HG03045 (cell line): Measurements from ENCODE around the gene RBBP8NL.
"Not testable (repeated sequence)": the region's sequence is repeated elsewhere in the genome, so short reads cannot be mapped to it uniquely, and the experiment has no call there.

ENCODE experiments used
- ATAC-seq: cut with Tn5 transposase; IDR thresholded peaks from one replicate; pipeline ENCODE4 v1.9.1; 2021; ENCODE audit warnings: mild to moderate bottlenecking, moderate library complexity; ENCODE audit not compliant: unreplicated experiment

The RBBP8NL gene

DNA sequence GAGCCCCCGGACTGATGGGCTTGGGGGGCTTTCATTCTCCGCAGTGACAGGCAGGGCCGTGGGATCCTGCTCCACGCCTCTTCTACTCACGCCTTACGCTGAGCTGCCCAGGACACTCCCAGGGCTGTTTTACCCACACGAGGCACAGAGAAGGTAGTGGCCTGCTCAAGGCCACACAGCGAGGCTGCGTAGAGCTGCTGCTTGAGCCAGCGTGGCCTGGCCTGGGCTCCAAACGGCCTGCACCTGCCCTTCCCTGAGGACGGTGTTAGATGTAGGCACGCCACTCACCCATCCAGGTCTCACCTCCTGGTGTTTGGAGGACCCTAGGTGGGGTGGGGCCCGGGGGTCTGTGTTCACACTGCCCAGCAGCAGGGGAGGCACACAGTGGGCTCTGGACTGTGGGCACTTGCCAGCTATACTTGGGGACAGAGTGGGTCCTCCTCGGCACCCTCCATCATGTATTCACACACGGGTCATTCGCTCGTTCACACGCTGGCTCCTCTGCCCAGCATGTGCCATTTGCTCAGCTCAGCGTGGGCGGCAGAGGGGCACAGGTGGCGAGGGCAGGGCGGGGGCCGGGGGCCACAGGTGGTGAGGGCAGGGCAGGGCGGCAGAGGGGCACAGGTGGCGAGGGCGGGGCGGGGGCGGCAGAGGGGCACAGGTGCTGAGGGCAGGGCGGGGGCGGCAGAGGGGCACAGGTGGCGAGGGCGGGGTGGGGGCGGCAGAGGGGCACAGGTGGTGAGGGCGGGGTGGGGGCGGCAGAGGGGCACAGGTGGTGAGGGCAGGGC is 18.4 kb upstream of the RBBP8NL start:
- no peak for ATAC-seq

DNA sequence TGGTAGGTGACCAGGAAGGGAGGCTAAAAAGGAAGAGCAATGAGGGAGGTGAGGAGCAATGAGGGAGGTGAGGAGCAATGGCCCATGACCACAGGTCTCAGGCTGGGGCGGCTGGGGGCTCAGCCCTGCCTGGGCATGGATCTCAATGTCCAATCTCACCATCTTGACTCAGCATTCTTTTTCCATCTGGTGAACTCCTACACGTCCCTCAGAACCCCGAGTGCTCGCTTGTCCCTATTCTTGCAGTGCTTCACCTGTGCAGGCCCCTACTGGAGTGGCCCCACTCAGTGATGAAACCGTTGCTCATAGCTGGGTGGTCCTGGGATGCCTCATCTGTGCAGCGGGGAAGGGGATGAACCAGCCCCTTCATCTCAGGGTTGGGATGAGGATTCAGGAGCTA is 16.9 kb upstream of the RBBP8NL start:
- ATAC-seq = no peak

DNA sequence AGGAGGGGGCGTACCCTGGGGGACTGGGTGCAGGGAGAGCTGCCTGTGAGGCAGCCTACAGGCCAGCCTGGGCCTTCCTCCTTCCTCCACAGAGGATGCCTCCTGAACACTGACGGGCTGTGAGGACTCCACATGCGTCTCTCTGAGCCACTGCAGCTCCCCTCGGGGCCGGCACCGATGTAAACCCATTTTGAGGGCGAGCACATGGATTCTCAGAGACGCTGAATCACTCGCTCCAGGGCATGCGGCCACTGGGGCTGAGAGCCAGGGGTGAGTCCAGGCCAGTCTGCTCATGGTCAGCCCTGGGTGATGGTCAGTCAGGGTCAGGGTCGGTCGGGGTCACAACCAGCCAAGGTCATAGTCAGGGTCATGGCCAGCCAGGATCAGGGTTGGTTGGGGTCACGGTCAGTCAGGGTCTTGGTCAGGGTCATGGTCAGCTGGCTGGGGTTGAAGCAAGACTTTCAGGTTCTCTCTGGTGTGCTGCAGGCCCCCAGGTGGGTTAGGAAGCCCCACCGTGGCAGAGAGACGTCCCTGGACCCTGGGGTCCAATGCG is 14.7 kb upstream of the RBBP8NL start:
- ATAC-seq = no peak

DNA sequence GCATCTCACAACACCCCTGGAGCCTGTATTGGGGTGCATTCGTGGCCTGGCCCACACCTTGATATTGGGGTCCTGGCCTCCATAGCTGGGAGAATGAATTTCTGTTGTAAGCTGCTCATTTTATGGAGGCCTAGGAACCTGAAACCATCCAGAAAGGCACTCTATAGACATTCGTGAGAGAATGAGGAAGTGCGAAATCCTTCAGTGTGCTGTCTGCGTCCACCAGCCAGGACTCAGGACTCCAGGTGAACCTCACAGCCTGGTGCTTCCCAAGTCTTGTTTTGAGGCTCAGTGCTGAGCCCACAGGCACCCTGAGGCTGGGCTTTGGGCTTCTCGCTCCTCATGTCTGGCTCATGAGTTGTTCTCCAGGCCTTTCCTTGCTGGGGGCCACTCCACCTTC is 11.9 kb upstream of the RBBP8NL start:
- ATAC-seq = no peak

DNA sequence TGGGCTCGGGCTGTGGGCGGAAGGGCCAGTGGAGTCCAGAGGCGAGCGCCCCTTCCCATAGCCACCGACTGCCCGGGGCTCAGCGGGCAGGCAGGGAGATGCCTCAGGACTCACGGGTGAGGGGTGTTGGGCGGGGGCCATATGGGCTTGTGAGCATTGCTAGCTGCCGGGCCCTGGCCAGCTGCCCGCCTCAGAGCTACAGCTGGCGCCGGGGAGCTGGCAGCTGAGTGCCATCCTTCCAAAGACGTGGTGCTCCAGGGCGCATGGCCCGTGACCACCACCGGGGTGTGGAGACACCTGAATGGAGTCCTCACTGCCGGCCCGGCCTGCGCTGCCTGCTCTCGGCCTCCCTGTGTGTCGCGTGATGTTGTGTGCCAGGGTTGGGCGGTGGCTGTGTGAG is 10.6 kb upstream of the RBBP8NL start:
- ATAC-seq = no peak

DNA sequence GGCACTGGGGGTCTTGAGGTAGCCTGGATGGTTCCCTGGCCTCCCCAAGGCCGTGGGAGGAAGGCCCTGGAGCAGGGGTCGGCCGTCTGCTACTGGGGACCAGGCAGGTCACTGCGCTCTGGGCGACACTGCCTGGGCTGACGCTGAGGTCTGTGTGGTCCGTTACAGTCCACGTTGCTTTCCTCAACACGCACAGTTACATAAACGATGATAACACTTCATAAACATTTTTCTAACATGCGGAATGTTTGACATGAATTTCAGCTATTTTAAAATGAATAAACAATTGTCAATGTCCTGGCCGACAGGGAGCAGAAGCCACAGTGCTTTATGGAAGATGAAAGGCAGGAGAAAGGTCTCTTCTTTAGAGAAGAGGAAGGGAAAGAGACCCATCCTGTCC is 10.2 kb upstream of the RBBP8NL start:
- ATAC-seq = no peak

DNA sequence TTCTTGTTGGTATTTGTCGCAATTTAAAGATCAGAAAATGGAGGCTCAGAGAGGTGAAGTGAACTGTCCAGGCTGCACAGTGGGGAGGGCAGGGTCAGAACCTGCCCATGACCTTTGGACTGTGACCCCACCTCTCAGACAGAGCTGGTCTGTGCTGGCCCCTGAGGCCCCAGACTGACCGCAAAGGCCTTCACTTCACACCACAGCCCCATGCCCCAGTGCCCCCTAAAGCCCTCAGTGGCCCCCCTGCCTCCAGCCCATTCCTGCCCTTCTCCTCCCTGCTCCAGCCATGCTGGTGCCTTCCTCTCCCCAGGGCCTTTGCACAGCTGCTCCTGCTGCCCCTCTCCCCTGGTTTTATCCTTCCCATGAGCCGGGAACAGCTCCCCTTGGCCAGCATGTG is 9.4 kb upstream of the RBBP8NL start:
- ATAC-seq = no peak

DNA sequence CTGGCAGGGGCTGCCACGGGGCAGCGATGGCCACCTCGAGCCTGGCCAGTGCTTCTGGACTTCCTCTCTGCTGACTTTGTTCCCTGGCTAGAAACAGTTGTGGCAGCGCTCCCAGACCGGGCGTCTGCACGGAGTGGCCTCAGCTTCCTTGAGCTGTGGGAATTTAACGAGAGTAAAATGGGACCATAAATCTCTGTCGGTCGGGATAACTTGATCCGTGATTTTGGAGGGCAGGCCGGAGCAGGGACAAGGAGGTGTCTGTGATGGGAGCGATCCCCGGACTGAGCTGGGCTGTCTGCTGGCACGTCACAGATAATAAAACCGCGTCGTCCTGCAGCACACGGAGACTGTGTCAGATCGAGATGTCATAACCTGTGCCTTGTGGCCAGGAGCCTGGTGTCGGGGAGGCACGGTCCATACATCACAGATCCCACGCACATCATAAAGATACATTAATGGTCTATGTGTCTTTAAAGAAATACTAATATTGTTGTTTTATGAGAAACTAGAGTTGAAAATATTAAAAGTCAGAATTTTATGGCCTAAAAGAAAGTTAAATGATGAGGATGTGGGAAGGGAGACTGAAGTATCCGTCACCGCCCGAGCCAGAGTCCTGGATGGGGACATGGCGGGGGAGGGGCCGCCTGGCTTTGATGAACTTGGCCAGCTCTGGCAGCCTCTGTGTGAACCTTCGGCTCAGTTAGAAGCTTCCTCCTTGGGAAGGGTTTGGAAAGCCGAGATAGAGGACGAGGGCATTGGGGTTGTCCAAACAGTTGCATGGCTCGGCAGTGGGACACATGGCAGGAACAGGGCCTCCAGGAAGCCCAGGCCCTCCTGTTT is 6.5 kb upstream of the RBBP8NL start:
- no peak for ATAC-seq

DNA sequence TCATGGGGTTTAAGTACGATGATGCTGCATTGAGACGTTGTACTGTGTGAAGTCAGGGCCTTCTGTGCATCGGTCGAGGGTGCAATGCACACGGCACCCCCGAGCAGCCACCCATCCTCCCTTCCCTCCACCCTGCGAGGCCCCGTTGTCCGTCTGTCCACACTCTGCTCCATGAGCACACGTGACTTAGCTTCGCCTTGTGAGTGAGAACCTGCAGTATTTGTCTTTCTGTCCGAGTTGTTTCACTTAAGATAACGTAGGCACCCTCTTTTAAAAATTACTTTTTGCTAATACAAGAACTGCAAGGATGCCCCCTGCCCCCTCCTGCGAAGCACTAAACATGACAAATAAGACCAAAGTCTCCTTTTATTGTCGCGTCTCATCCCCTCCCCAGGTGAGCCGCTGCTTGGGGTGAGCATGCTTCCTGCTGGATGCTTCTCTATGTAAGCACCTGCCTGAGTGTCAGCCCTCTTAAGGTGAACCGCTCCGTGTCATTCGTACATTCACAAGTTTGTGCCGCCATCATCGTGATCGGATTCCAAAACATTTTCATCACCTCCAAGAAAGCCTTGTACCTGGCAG is 3.6 kb upstream of the RBBP8NL start:
- ATAC-seq = no peak

DNA sequence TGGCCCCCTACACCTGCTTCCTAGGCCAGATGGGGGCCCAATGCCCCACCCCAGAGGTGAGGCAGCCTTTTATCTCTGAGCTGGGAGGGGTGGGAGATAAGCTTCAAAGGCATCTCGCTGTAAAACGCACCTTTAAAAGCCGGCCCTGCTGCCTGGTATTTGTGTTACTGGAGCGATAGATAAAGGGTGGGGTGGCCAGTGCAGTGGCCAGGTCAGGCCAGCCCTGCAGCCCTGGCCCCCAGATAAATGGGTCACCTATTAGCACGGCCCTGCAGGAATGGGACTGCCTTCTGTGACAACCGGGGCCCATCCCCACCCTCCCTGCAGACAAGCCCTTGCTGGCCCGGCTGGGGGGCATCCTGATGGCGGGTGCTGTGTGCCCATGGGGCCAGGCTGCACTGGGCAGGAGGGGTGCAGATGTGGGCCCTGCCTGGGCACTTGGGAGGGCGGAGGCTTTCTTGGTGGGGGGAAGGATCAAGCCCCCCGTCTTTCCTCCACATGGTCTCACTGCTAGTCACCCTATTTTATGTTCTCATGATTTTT is 3.0 kb upstream of the RBBP8NL start:
- no peak for ATAC-seq

DNA sequence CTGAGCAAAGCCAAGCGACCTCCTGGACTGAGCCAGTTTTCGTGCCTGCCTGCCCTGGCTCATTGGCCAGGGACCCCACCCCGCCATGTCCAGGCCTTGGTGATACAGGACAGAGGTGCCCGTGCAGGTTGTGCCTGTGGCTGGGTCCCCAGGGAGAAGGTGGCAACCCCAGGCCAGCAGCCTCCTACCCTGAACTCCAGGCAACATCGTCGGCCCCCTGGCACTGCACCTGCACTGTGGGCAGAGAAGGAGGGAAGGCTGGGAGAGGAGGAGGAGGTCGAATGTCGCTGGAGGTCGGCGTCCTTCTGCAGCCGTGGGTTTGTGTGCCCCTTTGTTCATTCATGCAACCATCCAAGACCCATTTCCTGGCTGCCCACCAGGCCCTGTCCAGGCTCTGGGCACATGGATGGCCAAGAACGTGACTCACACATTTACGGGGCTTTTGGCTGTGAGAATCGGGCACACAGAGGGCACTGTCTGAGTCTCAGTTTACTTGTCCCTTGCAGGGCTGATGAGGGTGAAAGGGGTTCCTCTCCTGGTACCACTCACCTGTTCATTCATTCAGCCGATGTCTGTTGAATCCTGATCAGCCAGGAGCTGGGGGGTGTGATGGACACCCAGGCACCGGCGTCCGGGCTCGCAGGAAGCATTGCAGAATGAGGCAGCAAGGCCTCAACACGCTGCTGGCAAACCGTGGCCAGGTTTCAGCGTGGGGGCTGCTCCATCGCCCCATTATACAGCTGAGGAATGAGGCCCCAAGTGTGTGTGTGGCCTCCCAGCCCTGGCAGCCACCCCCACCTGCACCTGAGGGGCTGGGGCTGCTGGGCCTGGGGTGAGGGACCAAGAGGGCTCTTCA is 2.3 kb upstream of the RBBP8NL start:
- no peak for ATAC-seq

DNA sequence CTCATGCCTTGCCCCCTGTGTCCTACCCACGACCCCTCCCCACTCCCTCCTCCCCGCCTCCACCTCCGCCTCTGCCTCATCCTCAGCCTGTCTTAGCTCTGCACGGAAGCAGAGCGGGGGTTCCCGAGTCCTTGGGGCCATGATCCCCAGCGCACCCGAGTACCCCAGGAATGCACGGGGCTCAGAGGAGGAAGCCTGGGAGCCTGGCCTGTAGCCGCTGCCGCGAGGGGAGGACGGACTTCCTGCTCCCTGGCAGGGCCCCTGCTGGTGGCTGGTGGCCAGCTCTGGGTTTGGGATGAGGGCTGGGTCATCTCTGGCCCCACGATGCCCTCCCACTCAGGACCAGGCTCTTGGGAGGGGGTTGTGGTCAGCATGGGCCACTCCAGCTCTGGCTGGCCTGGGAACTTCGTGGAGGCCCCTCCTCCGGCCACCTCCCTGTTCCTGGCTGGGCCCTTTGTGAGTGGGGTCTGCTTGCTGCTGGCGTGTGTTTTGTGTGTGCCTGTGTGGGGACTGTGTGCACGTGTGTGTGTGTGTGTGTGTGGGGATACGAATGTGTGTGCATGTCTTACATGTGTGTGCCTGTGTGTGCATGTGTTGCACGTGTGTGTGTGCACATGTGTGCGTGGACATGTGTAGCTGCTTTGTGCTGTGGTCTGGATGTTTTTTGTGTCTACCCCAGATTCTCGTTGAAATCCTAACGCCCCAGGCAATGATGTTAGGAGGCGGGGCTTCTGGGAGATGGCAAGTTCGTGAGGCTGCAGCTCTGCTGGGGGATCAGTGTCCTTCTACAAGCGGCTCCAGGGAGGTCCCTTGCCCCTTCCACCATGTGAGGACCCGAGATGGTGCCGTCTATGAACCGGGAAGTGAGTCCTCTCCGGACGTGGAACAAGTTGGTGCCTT is 1.3 kb upstream of the RBBP8NL start:
- ATAC-seq = no peak

DNA sequence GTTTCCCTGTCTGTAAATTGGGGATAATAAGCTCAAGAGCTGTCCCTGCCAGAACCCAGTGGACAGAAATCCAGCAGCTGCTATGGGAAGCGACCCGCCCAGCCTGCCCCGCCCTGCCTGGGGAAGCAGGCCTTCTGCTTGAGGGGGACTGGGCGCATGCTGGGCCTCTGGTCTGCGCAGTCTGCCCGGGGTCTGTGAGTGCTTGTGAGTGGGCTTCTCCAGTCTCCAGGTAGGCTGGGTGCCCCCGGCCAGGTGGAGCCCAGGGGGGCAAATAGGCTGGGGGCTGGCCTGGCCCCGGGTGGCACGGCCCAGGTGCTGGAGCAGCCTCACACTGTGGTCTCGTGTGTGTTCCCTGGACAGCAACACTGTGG is 648 bp upstream of the RBBP8NL start:
- no peak for ATAC-seq

DNA sequence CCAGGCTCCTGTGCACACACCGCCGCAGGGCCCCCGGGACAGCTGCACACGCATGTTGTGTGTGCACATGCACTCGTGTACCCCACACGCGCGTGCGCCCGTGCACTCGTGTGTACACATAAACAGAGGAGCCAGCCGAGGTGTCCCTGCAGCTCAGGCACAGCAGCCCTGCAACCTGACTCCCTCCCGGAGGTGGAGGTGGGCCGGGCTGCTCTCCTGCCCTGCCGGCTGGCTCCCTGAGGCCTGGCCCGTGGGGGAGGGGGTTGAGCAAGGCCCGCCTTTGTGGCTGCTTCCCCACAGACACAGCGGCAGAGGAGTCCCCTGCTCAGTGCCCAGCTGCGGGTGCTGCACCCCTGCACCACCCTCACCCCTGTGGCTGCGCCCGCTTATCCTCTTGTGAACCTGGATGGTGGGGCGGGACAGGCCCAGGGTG is 624 bp downstream of the RBBP8NL start:
- ATAC-seq = no peak

DNA sequence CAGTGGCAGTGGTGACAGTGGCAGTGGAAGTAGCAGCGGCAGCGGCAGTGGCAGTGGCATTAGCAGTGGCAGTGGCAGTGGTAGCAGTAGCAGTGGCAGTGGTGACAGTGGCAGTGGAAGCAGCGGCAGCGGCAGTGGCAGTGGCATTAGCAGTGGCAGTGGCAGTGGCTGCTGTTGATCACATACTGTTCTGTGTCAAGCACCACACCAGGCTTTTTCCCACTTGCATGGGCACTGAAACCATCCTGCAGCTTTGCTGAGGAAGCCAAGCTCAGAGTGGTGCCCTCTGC is 1.3 kb downstream of the RBBP8NL start:
- not testable (repeated sequence) for ATAC-seq

DNA sequence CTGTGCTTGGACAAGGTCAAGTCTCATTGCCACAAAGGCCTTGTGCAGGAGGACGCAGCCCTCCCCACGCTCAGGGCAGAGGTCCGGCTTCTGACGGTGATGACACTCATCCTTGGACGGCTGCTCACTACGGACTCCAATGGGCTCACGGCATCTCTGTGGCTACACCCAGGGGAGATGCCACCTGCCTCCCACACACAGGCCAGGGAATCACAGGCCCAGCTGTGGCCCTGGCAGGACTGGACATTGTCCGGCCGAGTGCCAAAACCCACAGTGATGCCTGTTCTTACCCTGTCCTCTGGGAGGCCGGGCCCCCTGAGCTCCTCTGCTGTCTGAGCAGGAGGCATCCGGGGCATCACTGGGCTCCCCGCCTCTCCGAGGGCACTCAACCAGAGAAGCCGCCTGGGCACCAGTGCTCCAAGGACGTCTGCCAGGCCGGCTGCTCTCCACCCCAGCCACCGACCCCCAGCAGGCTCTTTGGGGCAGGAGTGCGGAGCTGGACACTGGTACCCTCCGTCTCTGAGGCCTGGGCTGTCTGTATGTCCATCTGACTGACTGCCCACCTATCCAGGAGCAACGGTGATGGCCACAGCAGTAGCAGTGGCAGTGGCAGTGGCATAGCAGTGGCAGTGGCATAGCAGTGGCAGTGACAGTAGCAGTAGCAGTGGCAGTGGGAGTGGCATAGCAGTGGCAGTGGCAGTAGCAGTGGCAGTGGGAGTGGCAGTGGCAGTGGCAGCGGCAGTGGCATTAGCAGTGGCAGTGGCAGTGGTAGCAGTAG is 1.9 kb downstream of the RBBP8NL start:
- ATAC-seq = no peak

DNA sequence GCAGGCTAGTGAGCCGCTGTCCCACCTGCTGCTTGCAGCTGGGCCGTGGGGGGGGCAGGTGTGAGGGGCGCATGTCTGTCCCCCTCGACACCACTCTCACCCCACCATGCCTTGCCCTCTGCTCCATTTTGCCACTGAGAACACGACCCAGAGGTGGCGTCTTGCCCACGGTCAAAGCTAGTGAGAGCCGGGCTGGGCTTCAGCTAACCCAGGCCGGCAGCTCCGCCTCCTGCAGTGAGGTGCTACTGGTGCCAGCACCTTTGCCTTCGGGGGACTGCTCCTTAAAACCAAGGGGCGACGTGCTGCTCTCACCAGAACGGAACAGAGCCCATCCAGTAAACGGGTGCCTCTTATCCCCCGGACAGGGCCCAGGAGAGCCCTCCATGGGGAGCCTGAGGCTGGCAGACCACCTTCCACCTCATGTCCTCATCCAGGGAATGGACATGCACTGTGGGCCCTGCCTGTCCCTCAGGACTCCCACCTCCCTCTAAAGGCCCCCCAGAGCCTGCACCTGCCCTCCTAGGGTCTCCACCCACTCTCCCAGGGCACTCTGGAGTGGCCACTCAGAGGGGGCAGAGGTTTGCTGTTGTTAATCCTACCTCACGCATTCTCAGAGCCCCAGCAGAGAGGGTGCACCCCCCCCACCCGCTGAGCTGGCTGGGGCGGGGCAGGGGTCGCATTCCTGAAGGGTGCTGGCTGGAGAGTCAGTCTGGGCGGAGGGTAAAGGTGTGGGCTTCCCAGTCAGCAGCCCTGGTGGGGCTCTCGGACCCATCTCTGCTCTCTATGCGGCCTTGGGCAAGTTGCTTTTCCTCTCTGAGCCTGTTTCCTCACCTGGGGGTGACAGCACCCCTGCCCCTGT is 2.9 kb downstream of the RBBP8NL start:
- ATAC-seq = no peak

DNA sequence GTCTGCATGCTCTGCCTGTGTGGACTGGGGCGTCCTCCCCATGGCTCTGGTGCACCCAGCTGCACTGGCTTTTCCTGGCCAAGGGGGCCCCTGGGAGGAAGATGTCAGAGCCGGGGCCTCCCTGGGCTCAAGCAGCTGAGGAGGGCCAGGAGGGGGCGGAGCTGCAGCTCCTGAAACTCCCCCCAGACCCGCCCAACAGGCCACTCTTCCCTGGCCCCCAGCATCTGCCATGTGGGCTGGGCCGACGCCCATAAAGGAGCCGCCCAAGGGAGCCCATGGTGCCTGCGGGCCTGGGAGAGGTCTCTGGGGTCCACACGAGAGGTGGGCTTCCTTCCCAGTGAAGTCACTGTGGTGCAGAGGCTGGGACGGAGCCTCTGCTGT is 4.0 kb downstream of the RBBP8NL start:
- no peak for ATAC-seq
